H1 (cell line): Measurements from ENCODE around the gene ID1. TPM values are rescaled to one million over a fixed set of nuclear protein-coding genes. Genes with fewer than 3 reads are reported as not detected.

Experiments used
- CTCF ChIA-PET: fragments of 300-600 bp; sonication (Branson Sonifier 250); formaldehyde crosslinking; loops from one replicate; lab custom pipeline; 2021; ENCODE audit not compliant: partially characterized antibody; lab: Charles Lee
- POLR2A ChIA-PET: fragments of 300-600 bp; sonication (Branson Sonifier 250); formaldehyde crosslinking; loops from one replicate; lab custom pipeline; 2021; ENCODE audit warnings: inconsistent platforms; ENCODE audit not compliant: partially characterized antibody; lab: Charles Lee
- DNase-seq, 2 experiments: peaks; one replicate each; pipeline versions ENCODE4 v3.0.0 to v3.0.0-alpha.2; 2010 to 2022; ENCODE audit warnings: low spot score in 2 of 2, low read depth in 1 of 2, mixed read lengths in 1 of 2
- FAIRE-seq: peaks from 2 replicates; lab custom pipeline; 2011; peaks lifted over from hg19 to GRCh38; lab: Jason Lieb, UNC
- H2AFZ ChIP-seq: 2 replicates; pipeline ENCODE4 v1.8.1; 2012; ENCODE audit warnings: low read length, inconsistent platforms
- H2AK5ac ChIP-seq: 2 replicates; pipeline ENCODE4 v1.6.1; 2013; ENCODE audit warnings: low read depth, low read length
- H2BK120ac ChIP-seq: replicated peaks from 2 replicates; pipeline ENCODE3; 2013; ENCODE audit warnings: low read depth, low read length, inconsistent platforms
- H2BK12ac ChIP-seq: 2 replicates; pipeline ENCODE4 v1.6.1; 2013; ENCODE audit warnings: low read depth, low read length
- H2BK15ac ChIP-seq: 2 replicates; pipeline ENCODE4 v1.6.1; 2013; ENCODE audit warnings: low read length
- H2BK20ac ChIP-seq: 2 replicates; pipeline ENCODE4 v1.6.1; 2013; ENCODE audit warnings: low read length
- H2BK5ac ChIP-seq: 2 replicates; pipeline ENCODE4 v1.6.1; 2013; ENCODE audit warnings: low read depth, low read length
- H3K14ac ChIP-seq: 2 replicates; pipeline ENCODE4 v1.6.1; 2013; ENCODE audit warnings: inconsistent platforms; ENCODE audit not compliant: insufficient read length
- H3K18ac ChIP-seq: 2 replicates; pipeline ENCODE4 v1.6.1; 2013; ENCODE audit warnings: low read length; ENCODE audit errors: extremely low read depth
- H3K23ac ChIP-seq: 2 replicates; pipeline ENCODE4 v1.6.1; 2013; ENCODE audit warnings: inconsistent platforms; ENCODE audit not compliant: insufficient read length
- H3K23me2 ChIP-seq: 2 replicates; pipeline ENCODE4 v1.6.1; 2013; ENCODE audit warnings: low read depth, low read length
- H3K27ac ChIP-seq: 2 replicates; pipeline ENCODE4 v1.6.1; 2011; ENCODE audit warnings: low read depth, low read length, inconsistent platforms
- H3K27me3 ChIP-seq, 4 experiments: replicated peaks in 1 of 4; 1 replicate in 1 of 4; 2 replicates in 3 of 4; pipeline versions ENCODE4 v1.6.1 to v1.8.1; 2011 to 2013; ENCODE audit warnings: low read length in 3 of 4, mild to moderate bottlenecking in 3 of 4, inconsistent platforms in 2 of 4, mixed read lengths in 2 of 4, moderate library complexity in 1 of 4; ENCODE audit not compliant: control insufficient read depth in 3 of 4, insufficient read depth in 3 of 4; ENCODE audit errors: extremely low read depth in 1 of 4
- H3K36me3 ChIP-seq, 4 experiments: 2 replicates each; pipeline versions ENCODE4 v1.6.1 to v1.8.1; 2011 to 2013; ENCODE audit warnings: mild to moderate bottlenecking in 4 of 4, low read length in 3 of 4, moderate library complexity in 2 of 4, control low read depth in 1 of 4, inconsistent platforms in 1 of 4; ENCODE audit not compliant: insufficient read depth in 4 of 4, control insufficient read depth in 2 of 4
- H3K4ac ChIP-seq: replicated peaks from 2 replicates; pipeline ENCODE3; 2013; ENCODE audit warnings: low read length, low read depth, mixed read lengths, inconsistent platforms; ENCODE audit not compliant: insufficient read length
- H3K4me1 ChIP-seq, 4 experiments: replicated peaks in 1 of 4; 1 replicate in 1 of 4; 2 replicates in 3 of 4; pipeline versions ENCODE4 v1.6.1 to v1.8.1; 2011 to 2013; ENCODE audit warnings: low read length in 3 of 4, inconsistent platforms in 2 of 4, mixed read lengths in 1 of 4; ENCODE audit not compliant: insufficient read depth in 4 of 4, control insufficient read depth in 3 of 4
- H3K4me2 ChIP-seq, 2 experiments: 2 replicates each; pipeline versions ENCODE4 v1.6.1 to v1.8.1; 2011 to 2013; ENCODE audit warnings: low read depth in 2 of 2, low read length in 2 of 2, control low read depth in 1 of 2, inconsistent platforms in 1 of 2, mild to moderate bottlenecking in 1 of 2; ENCODE audit not compliant: insufficient read depth in 1 of 2
- H3K4me3 ChIP-seq, 4 experiments: fragments of 200-600, 300-600 bp in 1 of 4; sonication (generic), shearing (Covaris generic), sonication (Bioruptor Twin) in 1 of 4; 2 replicates each; pipeline versions ENCODE4 v1.5.1 to v1.8.1; 2011 to 2016; ENCODE audit warnings: low read length in 4 of 4, low read depth in 3 of 4, control low read depth in 2 of 4, inconsistent platforms in 2 of 4, mild to moderate bottlenecking in 2 of 4, mixed read lengths in 1 of 4, moderate library complexity in 1 of 4; ENCODE audit not compliant: insufficient read depth in 2 of 4; ENCODE audit errors: extremely low read depth in 1 of 4
- H3K56ac ChIP-seq: replicated peaks from 2 replicates; pipeline ENCODE3; 2013; ENCODE audit warnings: low read depth, mild to moderate bottlenecking, mixed read lengths, low read length, inconsistent platforms; ENCODE audit not compliant: insufficient read length
- H3K79me1 ChIP-seq: 2 replicates; pipeline ENCODE4 v1.6.1; 2013; ENCODE audit warnings: low read depth, low read length, control low read depth
- H3K79me2 ChIP-seq, 2 experiments: 2 replicates each; pipeline versions ENCODE4 v1.6.1 to v1.8.1; 2012 to 2013; ENCODE audit warnings: low read length in 2 of 2, mild to moderate bottlenecking in 2 of 2, inconsistent platforms in 1 of 2; ENCODE audit not compliant: insufficient read depth in 2 of 2, control insufficient read depth in 1 of 2
- H3K9ac ChIP-seq, 4 experiments: replicated peaks in 1 of 4; 1 replicate in 1 of 4; 2 replicates in 3 of 4; pipeline versions ENCODE4 v1.6.1 to v1.8.1; 2011 to 2013; ENCODE audit warnings: low read depth in 3 of 4, low read length in 3 of 4, control low read depth in 2 of 4, mild to moderate bottlenecking in 2 of 4, moderate library complexity in 2 of 4, inconsistent platforms in 1 of 4; ENCODE audit errors: extremely low read depth in 1 of 4
- H3K9me3 ChIP-seq, 2 experiments: 2 replicates each; pipeline versions ENCODE4 v1.6.1 to v1.8.1; 2012 to 2013; ENCODE audit warnings: mild to moderate bottlenecking in 2 of 2, moderate library complexity in 2 of 2, control low read depth in 1 of 2, inconsistent platforms in 1 of 2, low read depth in 1 of 2, low read length in 1 of 2, mixed read lengths in 1 of 2; ENCODE audit not compliant: insufficient read depth in 2 of 2
- H4K20me1 ChIP-seq, 2 experiments: replicated peaks in 1 of 2; 2 replicates each; pipeline versions ENCODE3 to v1.8.1; 2011 to 2013; ENCODE audit warnings: inconsistent platforms in 2 of 2, low read length in 2 of 2, mild to moderate bottlenecking in 1 of 2; ENCODE audit not compliant: insufficient read depth in 2 of 2, control insufficient read depth in 1 of 2
- H4K5ac ChIP-seq: 2 replicates; pipeline ENCODE4 v1.6.1; 2013; ENCODE audit warnings: low read length, low read depth, mixed read lengths, inconsistent platforms; ENCODE audit not compliant: insufficient read length
- H4K8ac ChIP-seq: 2 replicates; pipeline ENCODE4 v1.8.0; 2013; ENCODE audit warnings: mild to moderate bottlenecking, moderate library complexity, low read length, inconsistent platforms; ENCODE audit not compliant: insufficient read depth; ENCODE audit errors: extremely low read depth
- H4K91ac ChIP-seq: replicated peaks from 2 replicates; pipeline ENCODE3; 2013; ENCODE audit warnings: low read length, mixed read lengths, inconsistent platforms; ENCODE audit not compliant: insufficient read length
- RFX5 ChIP-seq: IDR thresholded peaks from 2 replicates; pipeline ENCODE4 v1.6.1; 2011; ENCODE audit warnings: low read depth, low read length, improper control_type of control experiment, borderline replicate concordance
- WGBS, 2 experiments: shearing (Covaris generic) in 1 of 2; methylation state at CpG; one replicate each; pipeline versions ENCODE4 v1.1.6 to v1.1.7; 2013 to 2015; ENCODE audit warnings: low lambda C conversion rate in 2 of 2, mixed read lengths in 2 of 2, inconsistent platforms in 1 of 2, low coverage in 1 of 2, missing lambda C conversion rate in 1 of 2; ENCODE audit not compliant: insufficient replicate concordance in 2 of 2, insufficient coverage in 1 of 2, insufficient read length in 1 of 2; ENCODE audit errors: extremely low coverage in 1 of 2, missing lambda C conversion rate in 1 of 2; 5-methylcytosine and 5-hydroxymethylcytosine counted together
- microRNA-seq, 2 experiments: library from miRNA; unstranded; fragments of <30 nt; microRNA quantifications; one replicate each; pipeline versions ENCODE4 to v1.2.0, GENCODE V29; 2016 to 2020; ENCODE audit warnings: borderline microRNAs expressed in 2 of 2, borderline number of aligned reads in 2 of 2, borderline replicate concordance in 1 of 2
- polyA plus RNA-seq, 7 experiments: library from polyadenylated mRNA; depleted of rRNA in 3 of 7; stranded (reverse) in 5 of 7; unstranded in 2 of 7; fragments of >200 nt in 5 of 7; fragments of 200-250 nt in 2 of 7; gene quantifications; 1 replicate in 5 of 7; 2 replicates in 1 of 7; 4 replicates in 1 of 7; pipeline versions ENCODE4 v1.2.1 to v1.2.3, GENCODE V29; 2011 to 2013; ENCODE audit warnings: missing spikeins in 2 of 7, mixed read lengths in 2 of 7
- small RNA-seq: library from polyadenylated mRNA; stranded (forward); fragments of <200 nt; extraction: miRNeasy Mini kit (QIAGEN cat#:217004); gene quantifications from one replicate; pipeline ENCODE3, GENCODE V24; 2013; ENCODE audit not compliant: insufficient read depth
- total RNA-seq: library from RNA; stranded (reverse); fragmentation: NEBNext Ultra II Directional; extraction: Animal tissue kit (Norgen Biotek cat#: 25700); gene quantifications from 2 replicates; pipeline ENCODE4 v1.2.1, GENCODE V29; 2021

Gene ID1
- total and polyA plus RNA-seq, 2 of the 8 experiments (the other 6 are each of a cell fraction or from before 2014, with no cell fraction given), result 120 to 357 TPM

- no peak for FAIRE-seq
- ChIA-PET CTCF (interaction anchor here (0.7 to 2.5 kb wide), 7 partner anchors 10 to 92 kb away, joined by 3 to 10 read pairs (median 5); partner anchors contain the start of gene BCL2L1), POLR2A (interaction anchor here (0.6 to 1.5 kb wide), 2 partner anchors 81 to 1075 kb away, joined by 3 read pairs; no protein-coding TSS in a partner anchor)
- Histone ChIP-seq H3K9ac (no peak overlapping the region), H2AFZ (no peak overlapping the region), H3K27ac (no peak overlapping the region), H2BK5ac (no peak overlapping the region), H2BK20ac (no peak overlapping the region), H3K36me3 (no peaks in the 10 kb centered on the region), H4K8ac (no peak overlapping the region), H3K4me2 (no peak overlapping the region), H3K4me3 (no peak overlapping the region), H3K23me2 (no peaks in the 10 kb centered on the region), H3K79me2 (no peaks in the 10 kb centered on the region), H2AK5ac (no peak overlapping the region), H3K9me3 (no peaks in the 10 kb centered on the region), H4K20me1 (no peaks in the 10 kb centered on the region), H3K18ac (no peak overlapping the region), H4K5ac (no peak overlapping the region), H3K56ac (no peak overlapping the region), H2BK15ac (no peak overlapping the region), H3K79me1 (no peaks in the 10 kb centered on the region), H4K91ac (no peak overlapping the region), H2BK12ac (no peak overlapping the region), H3K27me3 (no peaks in the 10 kb centered on the region), H3K4me1 (no peaks in the 10 kb centered on the region), H3K23ac (no peak overlapping the region), H2BK120ac (no peak overlapping the region), H3K14ac (no peak overlapping the region), H3K4ac (no peak overlapping the region)
- no peak for DNase-seq
- TF ChIP-seq RFX5, result no peak
- WGBS, 2 experiments, result 77% methylated on average over 5 of the region's 5 CpGs; no CpG with 5 or more reads in 1 of the 2 experiments
Measured at GRCh38 chr20:31654534-31654933, 49.4 kb downstream of the ID1 start.

Small RNA genes within 50 kb of the gene (microRNA-seq; reads per million reads assigned to microRNA genes)
- 0.20 to 0.23 reads per million in 2 experiments for gene MIR3193

Small RNA genes within 50 kb of the gene (small RNA-seq; reads per million reads assigned to genes)
- 1.2 reads per million for gene MIR3193

Other genes starting within 250 kb of the ID1 start
- not detected in 2 replicates for gene DEFB118, start 236.7 kb upstream of the ID1 start, total RNA-seq
- gene DEFB118, start 236.7 kb upstream of the ID1 start, polyA plus RNA-seq (2011; rRNA removed), result not detected in 2 replicates
- gene DEFB119, start 214.7 kb upstream of the ID1 start, total RNA-seq, result not detected in 2 replicates
- gene DEFB119, start 214.7 kb upstream of the ID1 start, polyA plus RNA-seq (2011; rRNA removed), result not detected in 2 replicates
- gene DEFB121, start 199.1 kb upstream of the ID1 start, total RNA-seq, result not detected in 2 replicates
- gene DEFB121, start 199.1 kb upstream of the ID1 start, polyA plus RNA-seq (2011; rRNA removed), result not detected in 2 replicates
- not detected in 2 replicates for gene DEFB123, start 164.7 kb upstream of the ID1 start, total RNA-seq
- gene DEFB123, start 164.7 kb upstream of the ID1 start, polyA plus RNA-seq (2011; rRNA removed), result not detected in 2 replicates
- gene DEFB124, start 130.2 kb upstream of the ID1 start, total RNA-seq, result not detected in 2 replicates
- not detected in 2 replicates for gene DEFB124, start 130.2 kb upstream of the ID1 start, polyA plus RNA-seq (2011; rRNA removed)
- gene REM1, start 130.0 kb upstream of the ID1 start, total RNA-seq, result not detected in 2 replicates
- gene REM1, start 130.0 kb upstream of the ID1 start, polyA plus RNA-seq (2011; rRNA removed), result 0.05 TPM in 2 replicates
- gene HM13, start 90.8 kb upstream of the ID1 start, total RNA-seq, result 118 TPM in 2 replicates
- 183 and 189 TPM in 2 replicates for gene HM13, start 90.8 kb upstream of the ID1 start, polyA plus RNA-seq (2011; rRNA removed)
- gene COX4I2, start 32.6 kb downstream of the ID1 start, total RNA-seq, result not detected in 2 replicates
- gene COX4I2, start 32.6 kb downstream of the ID1 start, polyA plus RNA-seq (2011; rRNA removed), result 0.26 and 0.97 TPM in 2 replicates
- gene BCL2L1, start 117.6 kb downstream of the ID1 start, total RNA-seq, result 64.9 and 66.0 TPM in 2 replicates
- gene BCL2L1, start 117.6 kb downstream of the ID1 start, polyA plus RNA-seq (2011; rRNA removed), result 66.1 and 94.4 TPM in 2 replicates
- 122 and 125 TPM in 2 replicates for gene TPX2, start 134.0 kb downstream of the ID1 start, total RNA-seq
- 36.5 and 43.6 TPM in 2 replicates for gene TPX2, start 134.0 kb downstream of the ID1 start, polyA plus RNA-seq (2011; rRNA removed)
- gene MYLK2, start 214.1 kb downstream of the ID1 start, total RNA-seq, result 0.22 TPM in 1 of 2 replicates, not detected in the other
- gene MYLK2, start 214.1 kb downstream of the ID1 start, polyA plus RNA-seq (2011; rRNA removed), result 0.26 and 0.27 TPM in 2 replicates
- gene FOXS1, start 240.3 kb downstream of the ID1 start, total RNA-seq, result not detected in 2 replicates
- 0.45 and 0.47 TPM in 2 replicates for gene FOXS1, start 240.3 kb downstream of the ID1 start, polyA plus RNA-seq (2011; rRNA removed)